Upper lobe of left lung (tissue), 6 donors: ENCODE measurements around the gene CETP. TPM values are rescaled to one million over a fixed set of nuclear protein-coding genes. Genes with fewer than 3 reads are reported as not detected.

Experiments
- ATAC-seq, 2 donors: fragments of 200-7000 bp; cut with Tn5 transposase; one replicate each; pipeline ENCODE4 v1.9.1; 2022; ENCODE audit warnings: mild to moderate bottlenecking in 2 of 2, moderate library complexity in 2 of 2; ENCODE audit not compliant: low FRiP score in 2 of 2
- DNase-seq, 2 donors: peaks; one replicate each; pipeline ENCODE4 v3.0.0-alpha.2; 2019 to 2020
- H3K27ac ChIP-seq, 4 donors: fragments of 200-600 bp; sonication (generic); one replicate each; pipeline ENCODE4 v1.5.1; 2016 to 2019
- H3K27me3 ChIP-seq, 4 donors: fragments of 200-600 bp; sonication (generic); one replicate each; pipeline ENCODE4 v1.5.1; 2017 to 2019
- H3K36me3 ChIP-seq, 4 donors: fragments of 200-600 bp; sonication (generic); one replicate each; pipeline ENCODE4 v1.5.1; 2016 to 2019
- H3K4me1 ChIP-seq, 4 donors: fragments of 200-600 bp; sonication (generic); one replicate each; pipeline ENCODE4 v1.5.1; 2018 to 2019
- H3K4me3 ChIP-seq, 4 donors: fragments of 200-600 bp; sonication (generic); one replicate each; pipeline ENCODE4 v1.5.1; 2017 to 2019; ENCODE audit warnings: mild to moderate bottlenecking in 2 of 4, moderate library complexity in 1 of 4
- H3K9me3 ChIP-seq, 4 donors: fragments of 200-600 bp; sonication (generic); one replicate each; pipeline ENCODE4 v1.5.1; 2018 to 2019
- CTCF ChIP-seq, 6 experiments: fragments of 450-650 bp in 4 of 6; fragments of 200-600 bp in 2 of 6; sonication (generic) in 2 of 6; IDR thresholded peaks; one replicate each; pipeline ENCODE4 v1.5.1; 2016 to 2019; ENCODE audit warnings: antibody characterized with exemption in 6 of 6
- EP300 ChIP-seq, 4 donors: sonication (generic); formaldehyde crosslinking; IDR thresholded peaks; one replicate each; pipeline ENCODE4 v1.5.1; 2017; ENCODE audit warnings: antibody characterized with exemption in 4 of 4, control low read depth in 2 of 4
- POLR2A ChIP-seq, 4 donors: fragments of 450-650 bp; IDR thresholded peaks; one replicate each; pipeline ENCODE4 v1.5.1; 2016 to 2017; ENCODE audit warnings: antibody characterized with exemption in 4 of 4, mild to moderate bottlenecking in 2 of 4
- POLR2AphosphoS5 ChIP-seq, 2 donors: sonication (generic); formaldehyde crosslinking; IDR thresholded peaks; one replicate each; pipeline ENCODE4 v1.5.1; 2017; ENCODE audit warnings: antibody characterized with exemption in 2 of 2
- WGBS, 2 donors: methylation state at CpG; one replicate each; pipeline ENCODE4 v1.1.5; 2017 to 2018; 5-methylcytosine and 5-hydroxymethylcytosine counted together
- total RNA-seq, 6 donors: library from RNA; depleted of rRNA in 4 of 6; stranded (reverse); fragments of >200 nt in 4 of 6; gene quantifications; one replicate each; pipeline versions ENCODE4 v1.1.0 to v1.2.1, GENCODE V29; 2016 to 2021
- donor health status: DM: no; HTN: no; CAD: no; lungs with moderate emphysema.
- donor health status: DM: no; HTN: yes; CAD: no; lungs with severe emphysema.

CETP gene
- total RNA-seq, 6 donors from 2014 or later = 0.29 to 1.5 (median 0.91) TPM; not detected in 1

GRCh38 chr16:56916571-56917403 lies 45.0 kb upstream of the CETP start:
- TF ChIP-seq POLR2AphosphoS5 (IDR thresholded peaks at IDR 0.05) (peak in 1 of 2 donors; percentile 26), CTCF (IDR thresholded peaks at IDR 0.05) (no peak), EP300 (IDR thresholded peaks at IDR 0.05) (peak in 2 of 4 donors; percentile 34 to 49), POLR2A (IDR thresholded peaks at IDR 0.05) (peak in 2 of 4 donors; percentile 18 to 19)
- Histone ChIP-seq H3K36me3 (no peaks in the 10 kb centered on the region), H3K27ac (peak overlapping the region; percentile 37 to 81 (median 74)), H3K27me3 (no peaks in the 10 kb centered on the region), H3K4me3 (no peak overlapping the region), H3K4me1 (peaks cover 31 to 47% (median 44%) of the 10 kb centered on the region in 4 donors), H3K9me3 (no peaks in the 10 kb centered on the region)
- DNase-seq = no peak
- ATAC-seq = peak in 1 of 2 donors; percentile 30
- 30 to 43% methylated on average over 5 of the region's 5 CpGs for WGBS, 2 donors

- no peaks in the 10 kb centered on the region for H3K9me3 ChIP-seq
- no peak for TF ChIP-seq POLR2AphosphoS5 (IDR thresholded peaks at IDR 0.05)
- TF ChIP-seq EP300 (IDR thresholded peaks at IDR 0.05) = no peak
- no peak for TF ChIP-seq CTCF (IDR thresholded peaks at IDR 0.05)
- no peak for TF ChIP-seq POLR2A (IDR thresholded peaks at IDR 0.05)
- WGBS, 2 donors = 89 to 92% methylated on average over 12 of the region's 12 CpGs
- no peak overlapping the region for H3K4me3 ChIP-seq
- no peak for DNase-seq
- peaks cover 17 to 31% (median 26%) of the 10 kb centered on the region in 4 donors for H3K4me1 ChIP-seq
- no peak overlapping the region for H3K27ac ChIP-seq
- no peak for ATAC-seq
- no peaks in the 10 kb centered on the region for H3K36me3 ChIP-seq
- no peaks in the 10 kb centered on the region for H3K27me3 ChIP-seq
Measured at GRCh38 chr16:56918467-56919012, 43.2 kb upstream of the CETP start.

GRCh38 chr16:56919099-56919800 lies 42.5 kb upstream of the CETP start:
- Histone ChIP-seq H3K9me3 (no peaks in the 10 kb centered on the region), H3K36me3 (no peaks in the 10 kb centered on the region), H3K4me3 (no peak overlapping the region), H3K4me1 (peaks cover 17 to 31% (median 23%) of the 10 kb centered on the region in 4 donors), H3K27me3 (no peaks in the 10 kb centered on the region), H3K27ac (no peak overlapping the region)
- DNase-seq = no peak
- no peak for ATAC-seq
- 63 to 82% methylated on average over 11 of the region's 11 CpGs for WGBS, 2 donors
- TF ChIP-seq POLR2A (IDR thresholded peaks at IDR 0.05) (no peak), CTCF (IDR thresholded peaks at IDR 0.05) (no peak), EP300 (IDR thresholded peaks at IDR 0.05) (no peak), POLR2AphosphoS5 (IDR thresholded peaks at IDR 0.05) (no peak)

- 80 to 87% methylated on average over 4 of the region's 4 CpGs for WGBS, 2 donors
- ATAC-seq = no peak
- Histone ChIP-seq H3K9me3 (no peaks in the 10 kb centered on the region), H3K27me3 (no peaks in the 10 kb centered on the region), H3K27ac (no peak overlapping the region), H3K4me3 (no peak overlapping the region), H3K4me1 (peaks cover 6 to 11% (median 8%) of the 10 kb centered on the region in 4 donors), H3K36me3 (no peaks in the 10 kb centered on the region)
- no peak for DNase-seq
- TF ChIP-seq POLR2A (IDR thresholded peaks at IDR 0.05) = no peak
- TF ChIP-seq POLR2AphosphoS5 (IDR thresholded peaks at IDR 0.05) = no peak
- TF ChIP-seq EP300 (IDR thresholded peaks at IDR 0.05) = no peak
- TF ChIP-seq CTCF (IDR thresholded peaks at IDR 0.05) = no peak
Measured at GRCh38 chr16:56921571-56921970, 40.2 kb upstream of the CETP start.
